Progenitor cell of endocrine pancreas (in vitro differentiated cells): ENCODE results near the gene DLGAP5. TPM values are rescaled to one million over a fixed set of nuclear protein-coding genes. Genes with fewer than 3 reads are reported as not detected.

Source experiments
- DNase-seq: peaks from one replicate; pipeline ENCODE4 v3.0.0; 2021; ENCODE audit warnings: low spot score; ENCODE audit not compliant: unreplicated experiment
- H3K27ac Mint-ChIP-seq: 2 replicates; pipeline ENCODE4 v1.8.0; 2021; ENCODE audit warnings: mild to moderate bottlenecking, moderate library complexity, mixed read lengths
- H3K27me3 Mint-ChIP-seq: 2 replicates; pipeline ENCODE4 v1.8.0; 2021; ENCODE audit warnings: mixed read lengths
- H3K36me3 Mint-ChIP-seq: 2 replicates; pipeline ENCODE4 v1.8.0; 2022; ENCODE audit warnings: mixed read lengths; ENCODE audit not compliant: insufficient read depth
- H3K4me1 Mint-ChIP-seq: 2 replicates; pipeline ENCODE4 v1.8.0; 2021; ENCODE audit warnings: low read depth, mixed read lengths
- H3K4me3 Mint-ChIP-seq: 2 replicates; pipeline ENCODE4 v1.8.0; 2021; ENCODE audit warnings: low read depth, mild to moderate bottlenecking, moderate library complexity, mixed read lengths
- H3K9me3 Mint-ChIP-seq: 2 replicates; pipeline ENCODE4 v1.8.0; 2021; ENCODE audit warnings: low read depth, mixed read lengths
- CTCF ChIP-seq: fragments of 200-600 bp; sonication (generic); IDR thresholded peaks from one replicate; pipeline ENCODE4 v1.5.0; 2021; ENCODE audit warnings: antibody characterized with exemption, mild to moderate bottlenecking; ENCODE audit not compliant: unreplicated experiment
- total RNA-seq: library from RNA; stranded (reverse); gene quantifications from 2 replicates; pipeline ENCODE4 v1.2.1, GENCODE V29; 2021

The DLGAP5 gene
- total RNA-seq, 1 donor from 2014 or later = 31.2 TPM

GRCh38 chr14:55188686-55189295, 2.6 kb downstream of the DLGAP5 start:
- no peak for DNase-seq
- no peak for TF ChIP-seq CTCF
- H3K36me3 Mint-ChIP-seq = no peaks in the 10 kb centered on the region
- peaks cover 21% of the 10 kb centered on the region for H3K4me1 Mint-ChIP-seq
- H3K27me3 Mint-ChIP-seq = no peaks in the 10 kb centered on the region
- no peaks in the 10 kb centered on the region for H3K9me3 Mint-ChIP-seq
- H3K4me3 Mint-ChIP-seq = no peak overlapping the region
- H3K27ac Mint-ChIP-seq = no peak overlapping the region

GRCh38 chr14:55180434-55180833, 11.0 kb downstream of the DLGAP5 start:
- no peaks in the 10 kb centered on the region for H3K9me3 Mint-ChIP-seq
- DNase-seq = no peak
- no peaks in the 10 kb centered on the region for H3K4me1 Mint-ChIP-seq
- H3K4me3 Mint-ChIP-seq = no peak overlapping the region
- H3K27me3 Mint-ChIP-seq = no peaks in the 10 kb centered on the region
- no peak overlapping the region for H3K27ac Mint-ChIP-seq
- H3K36me3 Mint-ChIP-seq = peaks cover 10% of the 10 kb centered on the region
- TF ChIP-seq CTCF = no peak

GRCh38 chr14:55180006-55180405, 11.4 kb downstream of the DLGAP5 start:
- no peaks in the 10 kb centered on the region for H3K4me1 Mint-ChIP-seq
- no peaks in the 10 kb centered on the region for H3K9me3 Mint-ChIP-seq
- H3K4me3 Mint-ChIP-seq = no peak overlapping the region
- peaks cover 10% of the 10 kb centered on the region for H3K36me3 Mint-ChIP-seq
- no peak for DNase-seq
- no peaks in the 10 kb centered on the region for H3K27me3 Mint-ChIP-seq
- no peak overlapping the region for H3K27ac Mint-ChIP-seq
- TF ChIP-seq CTCF = no peak

- Mint-ChIP-seq H3K4me3 (no peak overlapping the region), H3K4me1 (no peaks in the 10 kb centered on the region), H3K27me3 (no peaks in the 10 kb centered on the region), H3K27ac (no peak overlapping the region), H3K9me3 (no peaks in the 10 kb centered on the region), H3K36me3 (peaks cover 8% of the 10 kb centered on the region)
- TF ChIP-seq CTCF = no peak
- DNase-seq = no peak
Measured at GRCh38 chr14:55170526-55170925, 20.9 kb downstream of the DLGAP5 start.

GRCh38 chr14:55160989-55161388, 30.4 kb downstream of the DLGAP5 start:
- peaks cover 13% of the 10 kb centered on the region for H3K36me3 Mint-ChIP-seq

More at GRCh38 chr14:55160989-55161388, 30.4 kb downstream of the DLGAP5 start:
- Mint-ChIP-seq H3K4me3 (no peak overlapping the region), H3K4me1 (peaks cover 2% of the 10 kb centered on the region), H3K27ac (no peak overlapping the region), H3K27me3 (no peaks in the 10 kb centered on the region), H3K9me3 (no peaks in the 10 kb centered on the region)
- TF ChIP-seq CTCF = peak; percentile 48
- no peak for DNase-seq
